GM18951 (cell line): Measurements from ENCODE around the gene BRINP1.

Experiments
- POLR2A ChIP-seq: IDR thresholded peaks from 4 replicates; pipeline ENCODE4 v1.6.1; 2011; ENCODE audit warnings: mild to moderate bottlenecking; ENCODE audit not compliant: insufficient read length, insufficient read depth; ENCODE audit errors: extremely low read depth
- in situ Hi-C: fragments of 300-500 bp; cut with MboI; formaldehyde crosslinking; loops from one replicate; pipeline ENCODE4 v1.12.0; 2022; ENCODE audit warnings: low sequenced_read_pairs, mixed read lengths, inconsistent platforms; ENCODE audit not compliant: unreplicated experiment

The BRINP1 gene

DNA sequence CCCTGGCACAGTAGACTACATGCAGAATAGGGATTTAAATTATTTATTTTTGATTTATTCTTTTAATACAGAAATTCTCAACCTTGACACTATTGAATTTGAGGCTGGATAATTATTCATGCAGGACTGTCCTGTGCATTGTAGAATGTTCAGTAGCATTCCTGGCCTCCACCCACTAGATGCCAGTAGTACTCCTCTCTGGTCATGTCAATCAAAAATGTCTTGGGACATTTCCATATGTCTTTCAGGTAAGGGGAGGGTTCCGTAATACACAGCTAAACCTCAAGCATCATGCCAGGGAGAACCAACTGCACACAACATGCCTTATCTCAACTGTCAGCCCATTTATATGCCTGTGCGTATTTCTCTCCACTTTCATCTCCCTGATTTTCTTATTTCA lies 231.8 kb downstream of the BRINP1 start:
- in situ Hi-C loops: no loop called here
- no peak for TF ChIP-seq POLR2A

GRCh38 chr9:119126040-119126439 lies 243.2 kb downstream of the BRINP1 start:
- in situ Hi-C loops: no loop called here
- no peak for TF ChIP-seq POLR2A

DNA sequence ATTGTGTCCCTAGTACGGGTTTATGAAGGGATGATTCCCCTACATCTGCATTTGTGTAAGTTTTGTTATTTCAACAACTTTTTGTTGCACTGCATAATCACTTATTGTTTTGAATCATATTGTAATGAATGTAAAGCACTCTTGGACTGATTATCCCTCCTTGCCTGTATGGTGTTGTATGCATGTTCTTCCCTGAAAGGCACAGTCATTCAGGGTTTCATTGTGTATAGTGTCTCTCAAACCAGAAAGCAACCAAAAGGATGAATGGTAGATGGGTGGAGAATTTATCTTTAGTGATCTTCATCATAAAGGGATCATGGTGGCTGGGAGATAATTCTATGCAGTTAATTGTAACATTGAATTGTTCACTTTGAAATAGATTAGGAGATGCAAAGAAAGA lies 247.3 kb downstream of the BRINP1 start:
- TF ChIP-seq POLR2A: no peak

DNA sequence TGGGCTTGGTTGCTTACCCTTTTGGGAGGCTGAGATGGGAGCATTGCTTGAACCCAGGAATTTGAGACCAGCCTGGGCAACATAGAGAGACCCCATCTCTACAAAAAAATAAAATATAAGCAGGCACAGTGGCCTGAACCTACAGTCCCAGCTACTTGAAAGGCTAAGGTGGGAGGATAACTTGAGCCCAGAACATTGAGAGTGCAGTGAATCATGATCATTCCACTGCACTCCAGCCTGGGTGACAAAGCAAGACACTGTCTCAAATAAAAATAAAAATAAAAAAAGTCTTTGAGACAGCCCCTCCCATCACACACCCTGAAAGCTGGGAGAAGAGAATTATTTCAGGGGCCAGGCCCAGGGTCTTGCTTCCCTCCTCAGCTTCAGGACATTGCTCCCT lies 251.8 kb downstream of the BRINP1 start:
- in situ Hi-C loops: no loop called here
- TF ChIP-seq POLR2A: no peak

More for the DNA sequence above, 247.3 kb downstream of the BRINP1 start:
- in situ Hi-C loops: no loop called here
